CD4-positive, alpha-beta T cell treated with Interleukin-4 for 1 hour (primary cell): Measurements from ENCODE around the gene C17orf114.
"Not testable (repeated sequence)": the region's sequence is repeated elsewhere in the genome, so short reads cannot be mapped to it uniquely, and the experiment has no call there.

Source experiments
- DNase-seq, 2 donors: peaks; one replicate each; pipeline ENCODE4 v3.0.0-alpha.2; 2020 to 2022

Gene C17orf114

DNA sequence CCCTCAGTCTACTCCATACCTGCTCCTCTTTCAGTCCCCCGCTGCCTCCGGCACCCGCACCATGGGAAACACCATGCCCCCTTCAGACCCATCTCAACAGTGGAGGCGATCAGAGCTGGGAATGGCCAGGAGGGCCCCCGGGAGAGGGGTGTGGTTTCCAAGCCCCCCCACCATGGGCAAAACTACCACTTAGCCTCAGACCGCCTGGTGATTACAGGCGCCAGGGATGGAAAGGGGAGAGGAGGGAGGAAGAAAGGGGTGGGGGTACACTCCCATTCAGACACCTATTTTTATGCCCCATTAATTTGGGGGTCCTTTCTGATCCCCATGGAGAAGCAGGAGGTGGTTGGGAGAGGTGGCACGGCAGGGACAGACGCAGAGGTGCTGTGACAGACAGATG, at the start of gene C17orf114:
Gene C17orf114, minus strand, starts transcription at position 101 of the 400 bp plus-strand sequence.
- no peak for DNase-seq

DNA sequence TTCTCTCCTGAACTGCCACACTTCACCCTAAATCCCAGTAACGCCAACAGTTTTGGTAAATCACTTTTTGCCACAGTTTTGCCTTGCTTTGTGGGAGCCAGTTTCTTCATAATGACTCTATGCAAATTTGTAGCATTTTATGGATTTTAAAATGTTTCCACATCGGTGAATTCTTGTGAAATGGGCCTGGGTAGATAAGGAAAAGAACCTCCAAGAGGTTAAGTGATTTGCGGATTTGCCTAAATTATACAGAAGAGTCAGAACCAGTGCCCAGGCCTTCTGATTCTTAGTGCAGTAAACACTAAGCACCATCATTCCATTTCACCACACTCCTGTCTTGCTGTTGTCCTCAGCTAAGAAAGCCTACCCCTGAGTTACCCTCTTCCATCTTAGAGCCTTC, 49.0 kb upstream of the C17orf114 start:
- DNase-seq, result no peak

DNA sequence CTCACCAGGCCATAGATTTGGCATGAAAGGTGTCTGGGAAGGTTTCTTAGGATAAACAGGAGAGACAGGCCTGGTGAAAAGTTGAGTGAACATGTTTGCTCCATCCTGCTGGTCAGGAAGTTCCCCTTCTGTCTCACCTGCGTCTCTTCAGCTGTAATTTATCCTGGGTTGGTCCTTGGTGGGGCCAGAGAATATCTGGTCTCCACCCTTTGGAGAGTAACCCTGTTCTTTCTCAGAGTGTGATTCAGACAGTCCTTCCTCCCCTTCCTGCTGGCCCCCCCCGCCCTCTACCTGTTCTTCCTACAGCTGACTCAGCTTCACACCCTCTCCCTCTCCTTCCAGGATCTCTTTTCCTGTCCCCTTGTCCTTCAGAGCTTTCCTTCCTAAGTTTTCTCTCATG, 48.1 kb upstream of the C17orf114 start:
- DNase-seq, result no peak

DNA sequence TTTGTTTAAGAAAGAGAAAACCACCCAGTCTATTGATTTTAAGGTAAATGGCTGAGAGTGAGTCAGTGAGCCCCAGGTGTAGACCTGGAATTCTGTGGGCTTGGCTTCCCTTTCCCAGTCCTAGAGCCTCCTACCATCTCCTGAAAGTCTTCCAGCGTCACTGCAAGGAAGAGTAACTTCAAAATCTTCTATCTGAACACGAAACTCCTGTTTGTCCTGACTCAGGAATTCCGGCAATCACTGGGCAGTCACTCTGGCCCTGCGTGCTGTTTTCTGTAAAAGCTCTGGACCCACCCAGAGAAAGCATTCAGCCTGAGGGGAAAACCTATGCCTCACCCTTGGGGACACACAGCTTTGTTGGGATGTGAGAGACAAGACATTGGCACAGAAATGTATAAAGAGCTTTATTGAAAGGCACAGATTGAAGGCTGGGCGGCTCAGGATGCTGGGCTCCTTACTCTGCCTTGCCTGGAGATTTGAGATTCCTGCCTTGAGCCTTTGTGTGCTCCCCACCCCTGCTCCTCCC, 46.9 kb upstream of the C17orf114 start:
- no peak for DNase-seq

DNA sequence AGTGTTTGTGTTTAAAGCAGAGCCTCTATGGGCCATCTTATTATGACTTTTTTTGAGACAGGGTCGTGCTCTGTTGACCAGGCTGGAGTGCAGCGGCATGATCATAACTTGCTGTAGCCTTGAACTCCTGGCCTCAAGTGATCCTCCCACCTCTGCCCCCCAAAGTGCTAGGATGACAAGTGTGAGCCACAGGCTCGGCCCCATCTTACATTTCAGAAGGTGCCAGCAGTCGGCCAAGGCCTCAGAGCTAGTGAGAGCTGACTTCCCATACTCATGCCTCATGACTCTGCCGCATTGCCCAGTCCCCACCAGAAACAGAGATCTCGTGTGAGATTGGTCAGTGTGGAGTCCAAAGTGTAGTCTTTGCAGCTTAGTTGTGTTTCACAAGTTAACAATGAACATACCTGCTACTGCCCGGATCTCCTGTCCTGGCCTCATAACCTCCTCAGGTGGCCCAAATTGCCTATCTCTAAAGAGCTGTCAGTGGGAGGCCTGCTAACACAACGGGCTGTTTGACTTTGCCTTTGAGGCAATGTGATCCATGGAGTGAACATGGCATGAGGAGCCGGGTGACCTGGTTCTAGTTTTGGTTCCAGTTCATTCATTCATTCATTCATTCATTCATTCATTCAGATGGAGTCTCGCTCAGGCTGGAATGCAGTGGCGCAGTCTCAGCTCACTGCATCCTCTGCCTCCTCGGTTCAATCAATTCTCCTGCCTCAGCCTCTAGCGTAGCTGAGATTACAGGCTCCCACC, 44.7 kb upstream of the C17orf114 start:
- DNase-seq, result no peak

DNA sequence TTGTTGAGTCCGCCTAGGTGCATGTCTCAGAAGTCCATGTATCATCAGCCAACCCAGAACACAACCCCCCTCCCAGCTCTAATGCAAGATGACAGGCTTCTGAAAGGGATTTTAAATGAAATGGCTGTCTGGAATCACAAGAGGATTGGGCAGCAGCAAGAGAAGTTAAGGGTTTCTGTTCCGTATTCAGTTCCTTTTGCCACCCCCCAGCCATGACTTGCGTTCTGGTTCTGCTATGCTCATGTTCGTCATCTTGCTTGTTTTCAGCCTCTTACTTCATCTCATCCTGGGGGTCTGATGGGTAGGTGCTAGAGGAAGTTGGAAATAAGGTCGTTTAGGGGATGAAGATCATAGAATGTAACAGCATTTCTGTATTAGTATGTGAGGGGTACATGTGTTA, 43.0 kb upstream of the C17orf114 start:
- peak in 1 of 2 donors; percentile 46 for DNase-seq

DNA sequence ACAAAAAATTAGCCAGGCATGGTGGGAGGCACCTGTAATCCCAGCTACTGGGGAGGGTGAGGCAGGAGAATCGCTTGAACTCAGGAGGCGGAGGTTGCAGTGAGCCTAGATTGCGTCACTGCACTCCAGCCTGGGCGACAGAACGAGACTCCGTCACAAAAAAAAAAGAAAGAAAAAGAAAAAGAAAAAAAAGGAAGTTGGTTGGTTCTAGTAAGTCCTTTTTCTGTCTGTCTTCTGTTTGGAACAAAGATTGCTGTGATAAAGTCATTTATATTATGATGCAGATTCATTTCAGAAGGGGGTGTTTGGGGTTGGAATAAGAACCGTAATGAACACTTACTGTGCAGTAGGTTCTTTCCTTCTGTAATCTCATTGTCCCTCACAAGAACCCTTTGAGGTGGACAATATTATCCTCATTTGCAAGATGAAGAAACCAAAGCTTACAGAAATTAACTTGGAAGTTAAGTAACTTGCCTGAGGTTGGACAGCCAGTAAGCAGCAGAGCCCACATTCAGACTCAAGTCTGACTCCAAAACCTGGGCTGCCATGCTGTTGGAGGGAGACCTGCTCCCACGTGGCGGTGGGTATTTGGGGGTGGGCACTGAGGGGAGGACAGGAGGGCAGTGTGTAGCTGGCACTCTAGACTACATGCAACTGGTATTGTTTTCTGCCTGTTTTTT, 41.3 kb upstream of the C17orf114 start:
- DNase-seq, result no peak

DNA sequence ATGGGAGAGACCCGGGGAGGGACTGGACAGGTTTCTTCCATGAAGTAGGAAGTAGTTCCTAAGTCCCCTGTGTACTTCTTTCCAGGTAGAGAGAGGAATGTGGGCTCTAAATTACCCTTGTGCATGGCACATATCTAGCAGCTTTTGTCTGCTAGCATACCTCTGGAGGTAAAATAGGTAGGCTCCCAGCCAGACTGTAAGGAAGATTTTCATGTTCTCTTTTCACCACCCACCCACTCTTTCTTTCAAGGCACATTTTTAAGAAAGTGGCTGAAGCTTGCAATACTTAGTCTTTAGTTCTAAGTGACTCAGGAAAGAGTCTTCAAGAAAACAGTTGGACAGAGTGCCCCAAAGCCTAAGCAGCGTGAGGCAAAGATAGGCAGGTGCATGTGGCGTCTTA, 40.2 kb upstream of the C17orf114 start:
- no peak for DNase-seq

DNA sequence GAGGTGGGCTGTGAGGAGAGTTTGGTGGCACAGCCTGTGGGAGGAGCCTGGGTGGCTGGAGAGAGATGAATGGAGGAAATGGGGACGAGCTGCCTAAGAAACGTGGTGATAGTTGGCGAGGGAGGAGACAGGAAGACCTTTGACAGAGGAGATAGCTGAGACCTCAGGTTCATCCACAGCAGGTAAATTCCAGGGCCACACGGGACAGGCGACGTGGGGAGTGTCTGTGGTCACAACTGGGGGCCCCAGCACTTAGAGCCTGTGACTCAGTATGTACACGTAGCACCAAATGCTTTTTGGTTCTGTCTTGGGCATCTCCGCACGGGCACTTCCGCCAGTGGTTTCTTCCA, 38.7 kb upstream of the C17orf114 start:
- peak in 1 of 2 donors; percentile 11 for DNase-seq

DNA sequence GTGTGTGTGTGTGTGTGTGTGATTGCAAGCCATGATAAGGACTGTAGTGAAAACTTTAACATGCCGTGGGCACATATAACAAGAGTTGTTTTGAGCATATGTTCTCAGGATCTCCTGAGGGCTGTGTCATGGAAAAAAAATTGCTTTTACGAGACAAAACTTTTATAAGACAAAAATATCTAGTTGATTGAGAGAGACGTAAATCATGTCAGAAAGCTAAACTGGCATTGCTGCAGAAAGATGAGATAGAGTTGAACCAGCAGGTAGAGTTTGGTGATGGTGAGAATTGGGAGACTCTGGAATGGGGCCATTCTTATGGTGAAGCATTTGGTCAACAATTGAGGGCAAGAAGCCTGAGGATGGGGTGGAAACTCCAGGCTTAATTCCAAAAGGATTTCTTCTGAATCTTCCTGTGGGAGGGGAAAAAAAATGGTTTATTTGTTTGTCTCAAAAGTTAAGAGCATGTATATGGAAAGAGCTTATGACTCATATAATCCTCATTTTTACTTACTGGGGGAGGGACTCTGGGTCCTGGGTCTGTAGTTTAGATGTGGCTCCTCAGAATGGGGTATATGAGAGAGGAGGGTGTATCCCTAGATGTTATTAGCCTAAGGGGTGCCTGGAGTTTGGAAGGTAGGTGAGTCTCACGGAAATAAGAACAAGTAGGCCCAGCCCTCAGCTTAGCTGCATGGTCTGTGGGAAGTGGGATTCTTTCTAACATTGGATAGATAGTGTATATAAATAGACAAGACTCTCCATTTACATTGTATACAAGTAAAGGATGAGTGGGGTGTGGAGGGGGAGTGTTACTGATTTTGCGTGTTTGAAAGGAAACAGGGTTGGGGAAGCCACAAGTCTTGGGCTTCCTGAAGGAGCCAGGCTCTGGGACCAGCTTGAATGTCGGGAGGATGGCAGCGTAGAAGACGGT, 38.1 kb upstream of the C17orf114 start:
- no peak for DNase-seq

DNA sequence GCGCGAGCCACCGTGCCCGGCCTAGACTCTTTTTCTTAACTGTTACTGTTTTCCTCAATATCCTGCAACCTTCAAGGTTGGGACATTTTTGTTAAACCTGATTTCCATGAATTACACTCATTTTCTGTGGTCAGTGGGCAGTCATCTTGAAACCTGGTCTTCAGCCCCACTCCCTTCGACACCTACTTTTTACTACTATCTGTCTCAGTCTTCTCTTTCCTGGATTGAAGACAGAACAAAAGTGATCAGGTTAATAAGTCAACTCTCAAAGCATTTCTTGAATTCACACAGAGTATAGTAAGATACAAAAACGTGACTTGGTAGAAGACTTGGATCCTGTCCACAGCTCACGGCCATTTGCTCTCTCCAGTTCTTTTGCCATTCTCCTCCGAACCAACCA, 37.1 kb upstream of the C17orf114 start:
- DNase-seq, result no peak

DNA sequence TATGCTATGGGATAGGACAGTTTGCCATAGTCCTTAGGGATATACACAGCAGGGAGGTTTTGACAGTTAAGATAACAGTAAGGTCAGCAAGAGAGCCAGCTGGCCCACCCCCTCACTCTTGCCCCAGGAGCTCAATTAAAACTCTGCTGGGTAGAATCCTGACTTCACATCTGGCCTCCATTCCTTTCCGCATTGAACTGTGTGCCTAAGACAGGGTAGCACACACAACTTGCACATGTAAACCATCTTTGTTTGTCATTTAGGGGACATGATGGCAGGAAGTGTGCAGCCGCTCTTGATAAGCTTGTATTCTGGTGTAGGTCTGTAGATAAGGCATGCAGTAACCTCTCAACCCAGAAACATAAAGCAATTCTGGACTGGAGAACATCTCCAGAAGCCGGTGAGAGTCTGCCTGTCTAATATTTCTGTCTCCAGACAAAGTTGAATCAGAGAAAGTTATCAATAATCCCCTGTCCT, 36.2 kb upstream of the C17orf114 start:
- DNase-seq, result no peak

DNA sequence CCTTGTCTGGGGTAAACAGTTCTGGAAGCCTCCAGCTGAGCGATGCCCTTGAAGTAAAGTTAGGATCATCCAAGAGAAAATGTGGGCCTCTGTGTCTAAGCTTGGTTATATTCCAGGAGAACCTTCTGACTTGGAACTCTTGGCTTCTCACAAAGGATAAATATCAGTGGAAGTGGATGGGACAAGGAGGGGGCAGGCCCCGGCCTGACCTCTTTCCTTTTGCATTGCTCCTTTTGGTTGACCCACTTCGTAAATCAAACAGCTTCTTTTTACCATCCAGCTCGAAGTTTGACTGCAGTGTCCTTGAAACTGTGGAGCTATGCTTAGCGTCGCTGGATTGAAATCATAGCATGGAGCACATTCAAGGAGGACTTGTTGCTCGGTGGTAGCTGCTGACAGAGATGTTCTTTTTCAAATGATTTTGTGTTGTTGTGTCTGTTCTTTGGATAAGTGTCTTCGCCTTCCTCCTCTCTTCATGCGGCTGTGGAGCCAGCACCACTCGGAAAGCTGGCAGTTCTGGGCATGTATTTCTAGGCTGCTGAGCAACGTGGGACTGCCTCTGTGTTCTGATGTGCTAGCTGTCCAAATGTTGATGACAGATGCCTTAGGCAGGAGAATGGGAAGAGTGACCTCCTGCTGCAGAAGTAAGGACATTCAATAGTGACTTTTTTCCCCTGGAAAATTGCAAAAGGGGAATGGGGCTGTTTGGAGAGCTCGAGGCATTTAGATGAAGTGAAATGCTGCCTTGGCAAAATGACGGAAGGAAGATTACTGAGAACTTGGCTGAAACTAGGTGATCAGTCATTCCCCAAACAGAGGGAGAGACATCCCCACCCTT, 35.6 kb upstream of the C17orf114 start:
- DNase-seq, result no peak

DNA sequence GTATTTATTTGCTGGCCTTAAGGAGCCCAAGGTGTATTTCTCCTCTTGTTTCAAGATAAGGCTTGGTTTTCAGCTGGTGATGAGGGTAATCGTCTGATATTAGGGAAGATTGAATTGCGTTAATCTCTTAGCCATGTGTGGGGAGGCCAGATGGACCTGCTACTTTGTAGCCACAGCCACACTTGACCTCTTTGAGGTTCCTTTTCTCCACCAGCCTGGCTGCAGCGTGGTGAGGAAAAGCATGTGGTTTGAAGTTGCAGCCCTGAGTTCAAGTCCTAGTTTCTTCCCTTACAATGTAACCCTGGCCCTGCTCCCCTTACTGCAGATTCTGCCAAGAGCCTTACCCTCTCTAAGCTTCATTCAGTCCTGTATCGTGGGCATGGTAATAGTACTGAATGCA, 34.1 kb upstream of the C17orf114 start:
- no peak for DNase-seq

DNA sequence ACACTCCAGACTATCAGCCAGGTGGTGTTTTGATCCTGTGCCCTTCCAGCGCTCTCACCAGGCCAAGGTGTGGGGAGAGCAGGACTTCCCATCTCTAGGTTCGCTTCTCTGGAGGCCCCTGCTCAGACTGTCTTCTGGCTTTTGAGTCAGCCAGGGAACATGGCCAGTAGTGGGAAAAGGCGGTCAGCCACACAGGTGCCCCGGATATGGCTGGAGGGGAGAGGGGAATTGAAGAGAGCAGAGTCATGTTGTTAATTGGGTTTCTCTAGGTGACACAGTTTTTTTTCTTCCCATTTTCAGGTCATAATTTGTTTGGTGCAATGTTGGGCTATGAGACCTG, 32.5 kb upstream of the C17orf114 start:
- no peak for DNase-seq

DNA sequence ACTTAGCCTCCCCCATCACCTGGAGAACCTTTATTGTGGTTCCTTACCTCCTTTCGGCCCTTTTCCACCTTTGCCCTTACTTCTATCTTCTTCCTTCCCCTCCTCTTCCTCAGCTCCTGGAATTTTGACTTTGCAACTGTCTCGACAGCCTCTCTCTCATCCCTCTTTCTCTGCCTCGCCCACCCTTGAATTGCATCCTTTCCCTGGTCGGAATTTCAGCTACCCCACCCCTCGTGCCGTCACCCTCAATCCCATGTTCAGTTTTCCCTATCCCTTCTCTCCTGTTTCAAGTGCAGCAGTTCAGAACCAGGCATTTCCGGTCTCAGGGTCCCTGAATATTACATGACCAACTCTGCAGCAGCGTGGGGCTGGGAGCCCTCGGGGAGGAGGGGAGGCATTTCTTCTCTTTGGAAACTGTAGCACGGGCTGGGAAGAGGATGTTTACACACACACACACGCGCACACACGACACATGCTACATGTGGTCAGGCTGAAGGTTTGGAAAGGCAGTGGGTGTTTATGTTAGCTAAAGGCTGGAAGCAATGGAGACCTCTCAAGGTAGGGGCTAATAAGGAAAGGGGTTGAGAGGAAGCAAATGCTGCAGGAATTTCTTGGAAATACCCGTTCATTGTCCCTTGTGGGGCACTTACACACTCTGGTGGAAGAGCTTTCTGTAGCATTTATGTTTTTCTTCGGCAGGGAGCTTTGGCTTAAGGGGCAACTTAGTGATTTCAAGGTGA, 32.0 kb upstream of the C17orf114 start:
- no peak for DNase-seq

DNA sequence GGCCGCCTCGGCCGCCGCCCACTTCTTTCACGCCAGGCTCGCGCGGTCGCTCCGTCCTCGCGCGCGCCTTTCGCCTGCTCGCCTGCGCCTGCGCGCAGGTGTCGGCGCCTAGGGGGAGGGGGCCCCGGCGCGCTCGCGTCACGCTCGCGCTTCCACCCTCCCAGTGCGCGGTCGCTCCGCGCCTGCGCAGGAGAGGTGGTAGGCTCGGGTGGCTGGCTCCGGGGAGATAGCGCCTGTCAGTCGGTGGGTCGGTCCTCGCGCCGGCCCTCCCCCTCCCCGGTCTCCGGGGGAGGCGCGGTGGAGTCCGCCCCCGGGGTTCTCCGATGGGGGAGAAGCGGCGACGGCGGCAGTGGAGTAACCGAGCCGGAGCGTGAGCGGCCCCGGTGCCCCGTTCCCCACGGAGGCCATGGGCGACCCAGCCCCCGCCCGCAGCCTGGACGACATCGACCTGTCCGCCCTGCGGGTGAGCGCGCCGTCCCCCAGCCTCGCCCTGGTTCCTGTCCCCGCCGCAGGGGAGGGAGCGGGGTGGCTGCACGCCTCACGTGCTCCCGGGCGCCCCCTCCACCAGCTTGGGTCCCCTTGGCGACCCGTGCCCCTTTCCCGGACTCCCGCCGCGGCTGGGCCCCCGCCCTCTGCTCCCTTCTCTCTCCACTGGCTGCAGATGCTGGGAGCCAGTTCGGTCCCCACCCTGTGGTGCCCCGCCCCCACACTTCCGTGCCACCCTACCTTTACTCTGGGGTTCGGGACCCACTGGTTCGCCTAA, 31.2 kb upstream of the C17orf114 start, which contains the start of gene MINK1:
Gene MINK1, plus strand, starts transcription at position 163 of the 763 bp plus-strand sequence. Its CDS starts 244 bp downstream, at position 407.
- peak; percentile 94 for DNase-seq

DNA sequence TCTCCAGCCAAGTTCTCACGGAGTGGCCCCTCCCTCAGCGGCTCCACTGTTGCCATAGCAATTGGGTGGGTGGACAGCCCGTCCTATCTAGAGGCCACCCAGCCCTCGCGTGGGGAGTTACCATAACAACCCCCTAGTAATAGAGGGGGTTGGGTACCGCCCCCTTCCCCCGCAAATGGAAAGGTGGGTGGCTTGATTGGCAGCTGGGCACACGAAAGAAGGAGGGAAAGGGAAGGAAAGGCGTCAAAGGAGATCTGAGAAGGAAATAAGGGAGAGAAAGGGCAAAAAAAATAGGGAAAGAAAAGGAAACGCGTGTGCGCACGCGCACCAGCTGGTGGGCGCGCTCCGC, 30.7 kb upstream of the C17orf114 start:
- not testable (repeated sequence) for DNase-seq

DNA sequence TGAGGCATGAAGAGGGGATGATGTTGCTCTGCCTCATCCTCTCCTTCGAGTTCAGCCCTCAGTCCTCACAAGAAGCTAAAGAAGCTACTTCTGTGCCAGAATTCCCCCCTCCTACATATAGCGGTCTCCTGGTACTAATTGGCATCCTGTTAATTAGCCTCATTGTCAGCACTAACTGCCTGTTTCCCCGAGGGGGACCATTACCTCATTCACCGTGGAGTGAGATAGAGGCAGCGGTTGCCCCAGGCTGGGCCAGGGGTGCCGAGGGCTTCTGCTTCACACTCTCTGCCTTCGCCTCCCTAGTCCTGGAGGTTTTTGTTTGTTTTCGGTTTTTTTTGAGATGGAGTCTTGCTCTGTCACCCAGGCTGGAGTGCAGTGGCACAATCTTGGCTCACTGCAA, 25.3 kb upstream of the C17orf114 start:
- DNase-seq, result no peak

DNA sequence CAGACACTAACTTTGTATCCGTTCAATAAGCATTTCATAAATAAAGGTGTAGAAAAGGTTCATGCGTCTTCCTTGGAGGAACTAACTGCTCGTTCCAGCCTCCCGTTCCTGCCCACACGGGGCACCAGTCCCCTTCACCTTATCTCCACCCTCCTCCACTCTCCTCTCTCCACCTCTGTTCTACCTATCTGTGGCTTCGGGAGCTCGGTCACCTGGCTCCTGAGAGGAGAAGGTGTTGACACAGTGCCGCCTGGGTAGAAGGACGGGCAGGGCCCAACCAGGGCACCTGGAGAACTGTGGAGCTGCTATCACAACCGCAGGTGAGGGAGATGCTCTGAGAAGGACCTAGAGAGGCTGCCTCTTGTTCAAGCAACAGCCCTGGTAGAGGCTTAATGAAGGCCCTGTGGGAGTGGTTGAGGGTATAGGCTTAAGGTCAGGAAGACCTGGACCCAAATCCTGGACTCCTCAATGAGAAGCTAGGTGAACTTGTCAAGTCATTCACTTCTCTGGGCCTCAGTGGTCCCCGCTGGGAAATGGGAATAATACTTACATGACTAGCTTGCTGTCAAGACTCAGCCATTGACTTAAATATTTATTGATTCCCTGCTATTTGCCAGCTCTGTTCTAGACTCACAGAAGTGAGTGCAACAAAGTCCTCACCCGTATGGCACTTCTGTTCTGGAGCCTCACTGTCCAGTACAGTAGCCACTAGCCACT, 21.4 kb upstream of the C17orf114 start:
- DNase-seq, result no peak
